ENCODE measurements around the gene GSDMA.

GSDMA gene

DNA sequence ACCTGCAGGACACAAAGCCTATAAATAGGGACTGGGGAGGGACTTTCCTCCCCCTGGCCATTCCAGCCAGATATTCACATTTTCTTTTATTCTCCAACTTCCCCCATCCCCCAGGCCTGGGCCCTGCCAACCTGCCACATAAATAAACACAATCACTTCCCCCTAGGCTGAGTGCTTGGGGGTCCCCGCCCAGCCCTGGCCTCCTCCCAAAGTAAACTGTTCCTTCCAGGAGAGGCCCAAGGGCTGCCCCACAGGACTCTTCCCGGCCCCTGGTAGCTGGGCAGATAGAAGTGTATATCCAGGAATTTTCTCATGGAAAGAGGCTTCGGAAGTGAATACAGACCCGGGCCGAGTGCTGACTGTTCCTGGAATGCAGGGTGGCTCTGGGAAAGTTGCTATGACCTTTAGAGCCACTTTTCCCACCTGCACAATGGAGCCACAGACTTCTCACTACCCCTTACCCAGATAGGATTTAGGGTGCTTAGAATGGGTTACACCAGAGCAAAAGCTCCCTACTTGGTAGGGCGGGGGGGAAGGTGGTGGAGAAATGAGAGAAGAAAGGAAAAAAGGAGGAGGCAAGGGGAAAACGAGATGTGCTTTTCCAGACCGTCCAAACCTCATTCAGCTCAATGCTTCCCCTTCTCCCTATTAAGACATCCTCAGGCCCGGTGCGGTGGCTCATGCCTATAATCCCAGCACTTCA lies 60.9 kb downstream of the GSDMA start:
- DNase-seq: no peak

- DNase-seq: no peak
Observed at GRCh38 chr17:40024901-40025300, 62.1 kb downstream of the GSDMA start.

GRCh38 chr17:40025559-40025958 lies 62.8 kb downstream of the GSDMA start:
- DNase-seq: no peak

- peak; percentile 50 for DNase-seq
Observed at GRCh38 chr17:40025991-40026815, 63.4 kb downstream of the GSDMA start.

GRCh38 chr17:40026816-40027613 lies 64.2 kb downstream of the GSDMA start:
- peak; percentile 74 for DNase-seq
